IPS-18a (cell line): Measurements from ENCODE around the gene MED27.

Experiments
- H3K27ac ChIP-seq: one replicate; pipeline ENCODE4 v1.5.1; 2013; ENCODE audit warnings: low read length
- H3K27me3 ChIP-seq: one replicate; pipeline ENCODE4 v1.6.1; 2013; ENCODE audit warnings: mild to moderate bottlenecking, low read length; ENCODE audit not compliant: control insufficient read depth, insufficient read depth
- H3K36me3 ChIP-seq: one replicate; pipeline ENCODE4 v1.6.1; 2013; ENCODE audit warnings: low read depth, low read length; ENCODE audit not compliant: control insufficient read depth
- H3K4me1 ChIP-seq: one replicate; pipeline ENCODE4 v1.6.1; 2013; ENCODE audit warnings: low read depth, low read length; ENCODE audit not compliant: control insufficient read depth
- H3K4me3 ChIP-seq: one replicate; pipeline ENCODE4 v1.5.1; 2013; ENCODE audit warnings: low read length
- H3K9ac ChIP-seq: one replicate; pipeline ENCODE4 v1.6.1; 2013; ENCODE audit warnings: mild to moderate bottlenecking, low read length, moderate library complexity
- H3K9me3 ChIP-seq: one replicate; pipeline ENCODE4 v1.6.1; 2013; ENCODE audit warnings: low read depth, low read length; ENCODE audit not compliant: control insufficient read depth

The MED27 gene

GRCh38 chr9:132108728-132109127, 29.1 kb upstream of the MED27 start:
- H3K4me3 ChIP-seq, result no peak overlapping the region
- no peaks in the 10 kb centered on the region for H3K36me3 ChIP-seq
- H3K9me3 ChIP-seq, result no peaks in the 10 kb centered on the region
- H3K27ac ChIP-seq, result no peak overlapping the region
- H3K4me1 ChIP-seq, result no peaks in the 10 kb centered on the region
- H3K27me3 ChIP-seq, result no peaks in the 10 kb centered on the region
- H3K9ac ChIP-seq, result no peak overlapping the region

GRCh38 chr9:132099741-132100407, 20.2 kb upstream of the MED27 start:
- Histone ChIP-seq H3K9ac (no peak overlapping the region), H3K27me3 (no peaks in the 10 kb centered on the region), H3K27ac (no peak overlapping the region), H3K9me3 (no peaks in the 10 kb centered on the region), H3K4me3 (no peak overlapping the region), H3K4me1 (no peaks in the 10 kb centered on the region), H3K36me3 (no peaks in the 10 kb centered on the region)

GRCh38 chr9:132099167-132099566, 19.5 kb upstream of the MED27 start:
- H3K4me1 ChIP-seq, result no peaks in the 10 kb centered on the region
- no peak overlapping the region for H3K27ac ChIP-seq
- no peaks in the 10 kb centered on the region for H3K27me3 ChIP-seq
- H3K9me3 ChIP-seq, result no peaks in the 10 kb centered on the region
- H3K9ac ChIP-seq, result no peak overlapping the region
- no peaks in the 10 kb centered on the region for H3K36me3 ChIP-seq
- no peak overlapping the region for H3K4me3 ChIP-seq

GRCh38 chr9:132094314-132094791, 14.7 kb upstream of the MED27 start:
- H3K27ac ChIP-seq, result no peak overlapping the region

GRCh38 chr9:132090771-132091170, 11.1 kb upstream of the MED27 start:
- H3K27me3 ChIP-seq, result no peaks in the 10 kb centered on the region
- H3K9ac ChIP-seq, result no peak overlapping the region
- H3K36me3 ChIP-seq, result no peaks in the 10 kb centered on the region
- no peaks in the 10 kb centered on the region for H3K4me1 ChIP-seq
- H3K4me3 ChIP-seq, result no peak overlapping the region
- no peak overlapping the region for H3K27ac ChIP-seq
- H3K9me3 ChIP-seq, result no peaks in the 10 kb centered on the region

More at GRCh38 chr9:132094314-132094791, 14.7 kb upstream of the MED27 start:
- H3K9me3 ChIP-seq, result no peaks in the 10 kb centered on the region
- no peaks in the 10 kb centered on the region for H3K4me1 ChIP-seq
- no peak overlapping the region for H3K9ac ChIP-seq
- no peak overlapping the region for H3K4me3 ChIP-seq
- H3K27me3 ChIP-seq, result no peaks in the 10 kb centered on the region
- H3K36me3 ChIP-seq, result no peaks in the 10 kb centered on the region

GRCh38 chr9:132087438-132088030, 7.9 kb upstream of the MED27 start:
- Histone ChIP-seq H3K4me1 (no peaks in the 10 kb centered on the region), H3K36me3 (no peaks in the 10 kb centered on the region), H3K9me3 (no peaks in the 10 kb centered on the region), H3K9ac (no peak overlapping the region), H3K27ac (no peak overlapping the region), H3K27me3 (no peaks in the 10 kb centered on the region), H3K4me3 (no peak overlapping the region)

- no peak overlapping the region for H3K9ac ChIP-seq
- no peak overlapping the region for H3K4me3 ChIP-seq
- no peaks in the 10 kb centered on the region for H3K27me3 ChIP-seq
- peaks cover 5% of the 10 kb centered on the region for H3K36me3 ChIP-seq
- H3K27ac ChIP-seq, result no peak overlapping the region
- H3K9me3 ChIP-seq, result no peaks in the 10 kb centered on the region
- peaks cover 8% of the 10 kb centered on the region for H3K4me1 ChIP-seq
Measured at GRCh38 chr9:132082188-132082587, 2.5 kb upstream of the MED27 start.

- peak overlapping the region; percentile 93 for H3K4me3 ChIP-seq
- H3K27ac ChIP-seq, result no peak overlapping the region
Measured at GRCh38 chr9:132078699-132079356, 839 bp downstream of the MED27 start.

GRCh38 chr9:132077881-132078698, 1.6 kb downstream of the MED27 start:
- no peaks in the 10 kb centered on the region for H3K27me3 ChIP-seq
- H3K36me3 ChIP-seq, result peaks cover 23% of the 10 kb centered on the region
- no peaks in the 10 kb centered on the region for H3K9me3 ChIP-seq
- peak overlapping the region; percentile 70 for H3K9ac ChIP-seq
- peak overlapping the region; percentile 93 for H3K4me3 ChIP-seq
- no peak overlapping the region for H3K27ac ChIP-seq
- peaks cover 8% of the 10 kb centered on the region for H3K4me1 ChIP-seq

More at GRCh38 chr9:132078699-132079356, 839 bp downstream of the MED27 start:
- H3K27me3 ChIP-seq, result no peaks in the 10 kb centered on the region
- peak overlapping the region; percentile 70 for H3K9ac ChIP-seq
- peaks cover 8% of the 10 kb centered on the region for H3K4me1 ChIP-seq
- no peaks in the 10 kb centered on the region for H3K9me3 ChIP-seq
- peaks cover 23% of the 10 kb centered on the region for H3K36me3 ChIP-seq

GRCh38 chr9:132075853-132076252, 3.8 kb downstream of the MED27 start:
- Histone ChIP-seq H3K9ac (no peak overlapping the region), H3K27me3 (no peaks in the 10 kb centered on the region), H3K9me3 (no peaks in the 10 kb centered on the region), H3K36me3 (peaks cover 23% of the 10 kb centered on the region), H3K4me3 (no peak overlapping the region), H3K27ac (no peak overlapping the region), H3K4me1 (peaks cover 8% of the 10 kb centered on the region)

GRCh38 chr9:132074736-132075135, 4.9 kb downstream of the MED27 start:
- H3K27me3 ChIP-seq, result no peaks in the 10 kb centered on the region
- no peak overlapping the region for H3K4me3 ChIP-seq
- no peak overlapping the region for H3K9ac ChIP-seq
- peaks cover 23% of the 10 kb centered on the region for H3K36me3 ChIP-seq
- H3K27ac ChIP-seq, result no peak overlapping the region
- peaks cover 4% of the 10 kb centered on the region for H3K4me1 ChIP-seq
- H3K9me3 ChIP-seq, result no peaks in the 10 kb centered on the region
